Naive thymus-derived CD8-positive, alpha-beta T cell (primary cell): Measurements from ENCODE around the gene ABCB1. TPM values are rescaled to one million over a fixed set of nuclear protein-coding genes. Genes with fewer than 3 reads are reported as not detected.
A peak's percentile ranks its signal among the peaks of the same experiment; 100 is the strongest.

Source experiments
- ATAC-seq, 2 donors: fragments of 150-1000 bp; cut with Tn5 transposase in 1 of 2; sonication (Bioruptor Pico), chemical (Tn5 transposase) in 1 of 2; 1 replicate in 1 of 2; 2 replicates in 1 of 2; pipeline ENCODE4 v1.10.0; 2021; ENCODE audit warnings: mild to moderate bottlenecking in 2 of 2, moderate library complexity in 2 of 2
- POLR2A ChIA-PET: fragments of 350-600 bp; sonication (Branson Sonifier 250); formaldehyde crosslinking; loops from one replicate; lab custom pipeline; 2021; ENCODE audit warnings: antibody characterized with exemption; lab: Charles Lee
- DNase-seq, 10 donors: peaks; one replicate each; pipeline versions ENCODE4 v3.0.0 to v3.0.0-alpha.2; 2020 to 2022
- H3K27ac Mint-ChIP-seq, 10 donors: one replicate each; pipeline ENCODE4 v1.8.0; 2020 to 2022; ENCODE audit warnings: mild to moderate bottlenecking in 10 of 10, mixed read lengths in 10 of 10, moderate library complexity in 4 of 10, inconsistent platforms in 1 of 10
- H3K27me3 Mint-ChIP-seq, 5 donors: one replicate each; pipeline ENCODE4 v1.8.0; 2021 to 2022; ENCODE audit warnings: mixed read lengths in 5 of 5
- H3K36me3 Mint-ChIP-seq, 3 donors: one replicate each; pipeline ENCODE4 v1.8.0; 2020 to 2022; ENCODE audit warnings: mixed read lengths in 3 of 3, mild to moderate bottlenecking in 2 of 3, inconsistent platforms in 1 of 3
- H3K4me1 Mint-ChIP-seq, 4 donors: one replicate each; pipeline ENCODE4 v1.8.0; 2021 to 2022; ENCODE audit warnings: mixed read lengths in 4 of 4
- H3K4me3 Mint-ChIP-seq, 10 donors: one replicate each; pipeline ENCODE4 v1.8.0; 2020 to 2022; ENCODE audit warnings: mild to moderate bottlenecking in 10 of 10, mixed read lengths in 10 of 10, moderate library complexity in 6 of 10, inconsistent platforms in 1 of 10
- H3K9me3 Mint-ChIP-seq, 9 donors: one replicate each; pipeline ENCODE4 v1.8.0; 2020 to 2022; ENCODE audit warnings: mixed read lengths in 9 of 9, mild to moderate bottlenecking in 3 of 9, inconsistent platforms in 1 of 9, moderate library complexity in 1 of 9
- polyA plus RNA-seq, 3 donors: library from polyadenylated mRNA; unstranded; fragments of 300-500 nt; fragmentation: Illumina TruSeq; gene quantifications; one replicate each; pipeline ENCODE4 v1.2.3, GENCODE V29; 2021
- total RNA-seq, 8 experiments: library from RNA in 2 of 8; stranded (reverse) in 2 of 8; gene quantifications; one replicate each; pipeline ENCODE4 v1.2.3 and lab custom pipeline; 2021 to 2026

Gene ABCB1
- total RNA-seq (10 to 100 TPM; 56.3 to 58.7 TPM), polyA plus RNA-seq (10 to 100 TPM; 25.3 to 34.7 (median 31.7) TPM), total RNA-seq (lab: John Stamatoyannopoulos, UW) (45.8 to 187 (median 82.2) reads per million in 6 experiments)

DNA sequence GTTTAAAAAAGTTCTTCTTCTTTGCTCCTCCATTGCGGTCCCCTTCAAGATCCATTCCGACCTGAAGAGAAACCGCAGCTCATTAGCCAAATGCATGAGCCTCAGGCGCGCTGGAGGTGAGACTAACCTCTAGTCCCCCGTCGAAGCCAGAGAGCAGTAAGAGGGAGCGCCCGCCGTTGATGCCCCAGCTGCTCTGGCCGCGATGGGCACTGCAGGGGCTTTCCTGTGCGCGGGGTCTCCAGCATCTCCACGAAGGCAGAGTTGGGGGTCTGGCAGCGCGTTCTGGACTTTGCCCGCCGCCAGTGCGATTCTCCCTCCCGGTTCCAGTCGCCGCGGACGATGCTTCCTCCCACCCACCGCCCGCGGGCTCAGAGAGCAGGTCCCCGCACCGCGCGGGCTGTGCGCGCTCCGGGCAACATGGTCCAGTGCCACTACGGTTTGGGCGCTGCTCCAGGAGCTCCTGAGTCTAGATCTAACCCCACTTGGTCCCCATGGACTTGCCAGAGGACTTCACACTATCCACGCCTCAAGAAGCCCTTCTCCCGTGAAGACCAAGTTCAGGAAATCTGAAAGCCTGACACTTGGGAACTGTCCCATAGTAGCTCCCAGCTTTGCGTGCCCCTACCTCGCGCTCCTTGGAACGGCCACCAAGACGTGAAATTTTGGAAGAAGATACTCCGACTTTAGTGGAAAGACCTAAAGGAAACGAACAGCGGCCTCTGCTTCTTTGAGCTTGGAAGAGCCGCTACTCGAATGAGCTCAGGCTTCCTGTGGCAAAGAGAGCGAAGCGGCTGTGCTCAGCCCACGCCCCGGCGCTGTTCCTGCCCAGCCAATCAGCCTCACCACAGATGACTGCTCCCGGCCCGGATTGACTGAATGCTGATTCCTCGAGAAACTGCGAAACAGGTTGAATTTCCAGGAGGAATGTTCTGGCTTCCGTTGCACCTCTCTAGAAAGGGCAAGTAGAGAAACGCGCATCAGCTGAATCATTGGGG is at the start of gene ABCB1:
TSS of gene ABCB1 (minus strand) at position 755 of the 995 bp plus-strand sequence. CDS start at position 55, 700 bp downstream.
- ATAC-seq = peak; percentile 89 to 90
- H3K4me3 Mint-ChIP-seq = peak within 1 kb of the TSS; percentile 79 to 96 (median 85)
- peaks cover 0 to under 1% (median 0%) of the 10 kb centered on the region in 3 donors for H3K36me3 Mint-ChIP-seq
- POLR2A ChIA-PET = interaction anchor here (0.7 to 4.8 kb wide), 7 partner anchors 9 to 446 kb away, joined by 3 to 30 read pairs (median 4); partner anchors contain the start of genes ADAM22 and RUNDC3B
- peak; percentile 37 to 78 (median 52) for DNase-seq
- H3K27me3 Mint-ChIP-seq = peaks cover 0 to 16% (median 0%) of the 10 kb centered on the region in 5 donors
- peaks cover 11 to 47% (median 34%) of the 10 kb centered on the region in 4 donors for H3K4me1 Mint-ChIP-seq
- no peaks in the 10 kb centered on the region for H3K9me3 Mint-ChIP-seq
- H3K27ac Mint-ChIP-seq = peak within 1 kb of the TSS; percentile 50 to 94 (median 88)

DNA sequence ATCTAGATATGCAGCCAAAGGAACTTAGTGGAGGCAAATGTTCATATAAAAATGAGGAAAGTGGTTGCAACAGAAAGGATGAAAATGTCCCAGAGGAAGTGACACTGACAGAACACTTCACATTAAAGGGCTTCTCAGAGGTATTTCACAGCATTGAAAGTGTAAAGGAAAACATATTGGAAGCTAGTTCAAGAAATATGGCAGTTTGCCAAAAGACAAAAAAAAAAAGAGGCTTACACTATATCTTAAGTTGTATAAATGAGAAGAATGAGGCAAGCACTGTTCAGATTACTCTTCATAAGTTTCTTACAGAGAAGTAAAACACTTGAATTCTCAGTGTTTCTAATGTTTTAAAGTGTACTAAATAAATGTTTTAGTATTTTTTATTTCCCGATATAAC is 47.6 kb upstream of the ABCB1 start:
- DNase-seq (no peak), ATAC-seq (no peak)
- POLR2A ChIA-PET = no interaction called here
- H3K27me3 Mint-ChIP-seq = peaks cover 0 to 5% (median 2%) of the 10 kb centered on the region in 5 donors
- no peaks in the 10 kb centered on the region for H3K36me3 Mint-ChIP-seq
- H3K4me3 Mint-ChIP-seq = no peak overlapping the region
- H3K4me1 Mint-ChIP-seq = no peaks in the 10 kb centered on the region
- peaks cover 0 to 1% (median 0%) of the 10 kb centered on the region in 9 donors for H3K9me3 Mint-ChIP-seq
- no peak overlapping the region for H3K27ac Mint-ChIP-seq

DNA sequence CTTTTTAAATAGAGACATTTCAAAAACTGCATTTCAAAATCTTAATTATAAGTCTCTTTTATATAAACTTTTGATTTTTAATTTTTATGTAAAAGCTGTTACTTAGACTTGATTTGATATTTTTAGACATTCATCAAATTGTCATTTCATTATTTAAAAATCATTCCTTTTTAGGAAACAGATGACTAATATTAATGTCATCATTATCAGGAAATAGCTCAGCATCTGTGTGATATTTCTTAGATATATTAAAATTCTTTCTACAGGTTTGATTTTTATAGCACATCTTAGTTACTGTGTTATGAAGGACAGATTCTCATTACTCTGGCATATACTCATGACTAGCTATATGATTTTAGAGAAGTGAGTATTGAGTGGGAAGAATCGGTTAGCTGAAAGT is 44.8 kb upstream of the ABCB1 start:
- Mint-ChIP-seq H3K9me3 (no peaks in the 10 kb centered on the region), H3K27me3 (peaks cover 0 to 5% (median 2%) of the 10 kb centered on the region in 5 donors), H3K27ac (no peak overlapping the region), H3K4me3 (no peak overlapping the region), H3K36me3 (no peaks in the 10 kb centered on the region), H3K4me1 (no peaks in the 10 kb centered on the region)
- ATAC-seq = no peak
- POLR2A ChIA-PET = no interaction called here
- no peak for DNase-seq

DNA sequence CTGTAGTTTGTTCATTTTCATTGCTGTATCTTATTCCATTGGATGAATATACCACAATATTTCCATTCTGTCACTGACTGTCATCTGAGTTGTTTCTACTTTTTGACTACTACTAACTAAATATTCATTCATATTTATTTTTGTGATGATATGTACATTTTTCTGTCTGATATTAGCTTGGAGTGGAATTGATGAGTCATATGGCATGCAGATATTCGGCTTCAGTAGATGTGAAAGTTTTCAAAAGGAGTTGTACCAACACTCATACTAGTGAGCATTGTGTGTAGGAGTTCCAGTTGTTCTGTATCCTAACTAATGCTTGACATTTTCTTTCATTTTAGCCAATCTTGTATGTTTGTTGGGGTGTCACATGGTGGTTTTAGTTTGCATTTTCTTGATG is 35.2 kb upstream of the ABCB1 start:
- H3K4me3 Mint-ChIP-seq = no peak overlapping the region
- H3K36me3 Mint-ChIP-seq = peaks cover 0 to 13% (median 8%) of the 10 kb centered on the region in 3 donors
- DNase-seq (no peak), ATAC-seq (no peak)
- H3K4me1 Mint-ChIP-seq = no peaks in the 10 kb centered on the region
- no peak overlapping the region for H3K27ac Mint-ChIP-seq
- H3K9me3 Mint-ChIP-seq = peaks cover 0 to 11% (median 4%) of the 10 kb centered on the region in 9 donors
- peaks cover 0 to 6% (median 0%) of the 10 kb centered on the region in 5 donors for H3K27me3 Mint-ChIP-seq
- POLR2A ChIA-PET = interaction anchor here (0.6 kb wide), 1 partner anchor 306 kb away, joined by 3 read pairs; no protein-coding TSS in a partner anchor

DNA sequence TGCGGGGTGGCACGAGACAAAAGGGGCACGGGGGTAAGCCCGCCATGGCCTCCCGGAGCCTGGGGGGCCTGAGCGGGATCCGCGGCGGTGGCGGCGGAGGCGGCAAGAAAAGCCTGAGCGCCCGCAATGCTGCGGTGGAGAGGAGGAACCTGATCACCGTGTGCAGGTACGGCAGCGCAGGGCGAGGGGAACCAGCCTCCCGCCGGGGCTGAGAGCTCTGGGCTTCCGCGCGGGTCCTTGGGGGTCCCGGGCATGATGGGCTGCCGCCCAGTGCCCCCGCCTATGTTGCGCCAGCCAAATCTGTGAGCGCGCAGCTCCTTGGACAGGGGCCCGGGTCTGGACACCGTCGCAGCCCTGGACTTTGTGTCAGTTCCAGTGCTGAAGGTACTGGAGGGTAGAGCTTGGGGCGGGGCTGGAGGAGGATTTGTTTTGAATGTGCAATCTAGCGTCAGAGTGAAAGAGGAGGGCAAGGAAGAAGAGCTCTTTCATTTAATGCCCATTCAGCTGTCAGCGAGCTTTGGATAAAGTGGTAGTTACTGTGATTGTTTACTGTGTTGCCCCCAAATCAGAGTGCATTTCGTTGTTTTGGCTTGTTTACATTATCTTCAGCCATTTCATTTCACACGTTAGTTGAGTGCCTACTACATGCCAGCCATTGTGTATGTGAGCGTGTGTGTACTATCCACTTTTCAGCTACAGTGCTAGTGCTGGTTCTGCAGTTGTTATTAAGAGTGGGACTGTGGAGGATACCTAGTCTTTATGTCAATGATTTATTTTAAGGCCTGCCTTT is 28.3 kb upstream of the ABCB1 start:
- Mint-ChIP-seq H3K4me1 (peaks cover 9 to 13% (median 11%) of the 10 kb centered on the region in 4 donors), H3K36me3 (peaks cover 0 to 1% (median 0%) of the 10 kb centered on the region in 3 donors), H3K9me3 (no peaks in the 10 kb centered on the region), H3K27ac (peak overlapping the region in 9 of 10 donors; percentile 7 to 94 (median 80)), H3K4me3 (peak overlapping the region; percentile 82 to 96 (median 90)), H3K27me3 (peaks cover 0 to 12% (median 0%) of the 10 kb centered on the region in 5 donors)
- ATAC-seq (peak; percentile 35), DNase-seq (peak in 8 of 10 donors; percentile 16 to 66 (median 36))
- POLR2A ChIA-PET = interaction anchor here (0.6 to 3.3 kb wide), 5 partner anchors 29 to 584 kb away, joined by 3 to 30 read pairs (median 3); partner anchors contain the start of genes ABCB1, ADAM22, DBF4 and SLC25A40

DNA sequence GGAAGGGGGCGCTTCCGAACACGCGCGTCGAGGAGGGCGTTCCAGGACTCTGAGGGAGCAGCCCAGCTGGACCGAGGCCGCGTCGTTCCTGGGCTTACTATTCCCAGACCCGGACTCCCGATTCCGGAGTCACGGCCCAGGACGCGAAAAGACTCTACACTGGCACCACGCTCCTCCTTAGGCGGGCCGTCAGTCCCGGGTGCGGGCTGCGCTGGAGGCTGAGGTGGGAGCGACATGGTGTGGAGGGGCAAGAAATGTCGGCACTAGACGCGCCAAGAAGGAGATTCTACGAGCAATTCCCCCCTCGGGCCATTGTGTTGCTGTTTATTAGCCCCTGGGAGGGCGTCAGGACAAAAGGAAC is 26.9 kb upstream of the ABCB1 start:
- DNase-seq (peak in 3 of 10 donors; percentile 2 to 65 (median 8)), ATAC-seq (peak; percentile 33)
- H3K27ac Mint-ChIP-seq = peak overlapping the region in 7 of 10 donors; percentile 20 to 94 (median 74)
- no peaks in the 10 kb centered on the region for H3K36me3 Mint-ChIP-seq
- peaks cover 9 to 13% (median 11%) of the 10 kb centered on the region in 4 donors for H3K4me1 Mint-ChIP-seq
- peaks cover 0 to 9% (median 0%) of the 10 kb centered on the region in 5 donors for H3K27me3 Mint-ChIP-seq
- H3K9me3 Mint-ChIP-seq = no peaks in the 10 kb centered on the region
- POLR2A ChIA-PET = interaction anchor here (0.7 to 3.3 kb wide), 3 partner anchors 15 to 282 kb away, joined by 3 to 30 read pairs (median 7); partner anchors contain the start of genes ABCB1 and CROT
- peak overlapping the region; percentile 82 to 96 (median 90) for H3K4me3 Mint-ChIP-seq

DNA sequence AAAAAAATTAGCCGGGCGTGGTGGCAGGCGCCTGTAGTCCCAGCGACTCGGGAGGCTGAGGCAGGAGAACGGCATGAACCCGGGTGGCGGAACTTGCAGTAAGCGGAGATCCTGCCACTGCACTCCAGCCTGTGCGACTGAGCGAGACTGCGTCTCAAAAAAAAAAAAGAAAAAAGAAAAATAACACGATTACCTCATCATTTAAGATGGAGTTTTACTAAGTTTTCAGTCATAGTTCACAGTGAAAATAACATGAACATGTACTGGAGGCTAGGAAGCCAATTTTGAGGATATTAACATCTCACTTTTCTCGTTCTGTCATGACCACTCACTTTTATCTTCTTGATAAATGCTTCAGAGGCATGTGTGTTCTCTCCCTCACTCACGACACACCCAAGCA is 24.4 kb upstream of the ABCB1 start:
- ATAC-seq = no peak
- Mint-ChIP-seq H3K4me3 (no peak overlapping the region), H3K27ac (no peak overlapping the region), H3K36me3 (no peaks in the 10 kb centered on the region), H3K4me1 (peaks cover 9 to 13% (median 11%) of the 10 kb centered on the region in 4 donors), H3K9me3 (no peaks in the 10 kb centered on the region), H3K27me3 (peaks cover 0 to 14% (median 0%) of the 10 kb centered on the region in 5 donors)
- POLR2A ChIA-PET = no interaction called here
- no peak for DNase-seq

DNA sequence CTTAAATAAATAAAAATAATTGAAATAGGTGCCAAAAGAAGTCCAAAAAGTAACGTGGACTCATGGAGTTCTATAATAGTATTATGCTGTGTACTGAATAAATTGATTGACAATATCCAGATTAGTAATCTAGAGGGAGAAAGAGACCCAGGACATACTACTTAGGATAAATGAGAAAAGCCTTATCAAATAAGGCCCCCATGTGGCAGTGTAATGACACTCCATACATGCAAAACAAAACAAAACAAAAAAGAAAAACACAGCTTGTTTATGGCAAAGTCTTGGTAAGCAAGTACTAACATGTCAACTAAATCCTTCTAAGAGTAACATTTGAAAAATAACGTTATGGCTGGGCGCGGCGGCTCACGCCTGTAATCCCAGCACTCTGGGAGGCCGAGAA is 23.9 kb upstream of the ABCB1 start:
- POLR2A ChIA-PET = no interaction called here
- Mint-ChIP-seq H3K4me3 (no peak overlapping the region), H3K36me3 (no peaks in the 10 kb centered on the region), H3K4me1 (peaks cover 9 to 13% (median 11%) of the 10 kb centered on the region in 4 donors), H3K27me3 (peaks cover 0 to 16% (median 0%) of the 10 kb centered on the region in 5 donors), H3K27ac (no peak overlapping the region), H3K9me3 (no peaks in the 10 kb centered on the region)
- ATAC-seq = no peak
- no peak for DNase-seq

DNA sequence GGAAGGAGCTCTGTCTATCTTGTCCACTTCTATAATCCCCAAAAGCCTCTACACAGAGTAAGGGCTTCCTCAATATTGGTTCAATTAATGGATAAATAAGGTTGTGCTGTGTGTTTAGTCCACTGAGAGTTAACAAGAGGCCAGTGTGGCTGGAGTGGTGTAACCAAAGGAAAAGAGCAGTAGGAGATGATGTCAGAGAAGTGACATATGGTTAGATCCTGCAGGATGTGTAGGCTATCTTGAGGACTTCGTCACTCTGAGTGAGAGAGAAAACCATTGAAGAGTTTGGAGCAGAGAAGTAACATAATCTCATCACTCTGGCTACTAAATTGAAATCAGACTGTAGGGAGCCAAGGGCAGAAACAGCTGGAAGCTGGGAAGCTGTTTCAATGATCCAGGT is 14.5 kb upstream of the ABCB1 start:
- ATAC-seq = no peak
- H3K27me3 Mint-ChIP-seq = peaks cover 8 to 25% (median 14%) of the 10 kb centered on the region in 5 donors
- H3K4me3 Mint-ChIP-seq = no peak overlapping the region
- H3K9me3 Mint-ChIP-seq = peaks cover 0 to 3% (median 0%) of the 10 kb centered on the region in 9 donors
- H3K27ac Mint-ChIP-seq = no peak overlapping the region
- POLR2A ChIA-PET = no interaction called here
- no peak for DNase-seq
- peaks cover 0 to 3% (median 0%) of the 10 kb centered on the region in 4 donors for H3K4me1 Mint-ChIP-seq
- no peaks in the 10 kb centered on the region for H3K36me3 Mint-ChIP-seq

DNA sequence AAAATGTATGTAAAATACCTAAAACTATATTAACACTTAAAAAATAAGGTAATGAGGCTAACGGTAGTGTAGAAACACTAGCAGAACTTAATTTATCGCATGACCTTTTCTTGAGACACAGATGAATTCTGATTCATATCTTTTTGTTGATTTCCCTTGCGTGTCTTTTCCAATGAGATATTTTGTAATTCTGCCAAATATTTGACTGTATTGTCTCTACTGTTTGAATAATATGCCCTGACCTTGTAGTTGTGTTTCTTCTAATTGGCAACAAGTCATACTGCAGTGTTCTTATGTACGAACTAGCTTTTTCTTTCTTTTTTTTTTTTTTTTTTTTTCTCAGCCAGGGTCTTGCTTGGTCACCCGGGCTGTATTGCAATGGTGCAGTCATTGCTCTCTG is 9.2 kb upstream of the ABCB1 start:
- POLR2A ChIA-PET = interaction anchor here (0.7 to 1.2 kb wide), 2 partner anchors 10 to 276 kb away, joined by 4 to 6 read pairs; no protein-coding TSS in a partner anchor
- DNase-seq (no peak), ATAC-seq (no peak)
- H3K27ac Mint-ChIP-seq = no peak overlapping the region
- H3K9me3 Mint-ChIP-seq = no peaks in the 10 kb centered on the region
- peaks cover 4 to 14% (median 8%) of the 10 kb centered on the region in 5 donors for H3K27me3 Mint-ChIP-seq
- no peak overlapping the region for H3K4me3 Mint-ChIP-seq
- H3K4me1 Mint-ChIP-seq = peaks cover 0 to 3% (median 0%) of the 10 kb centered on the region in 4 donors
- no peaks in the 10 kb centered on the region for H3K36me3 Mint-ChIP-seq

DNA sequence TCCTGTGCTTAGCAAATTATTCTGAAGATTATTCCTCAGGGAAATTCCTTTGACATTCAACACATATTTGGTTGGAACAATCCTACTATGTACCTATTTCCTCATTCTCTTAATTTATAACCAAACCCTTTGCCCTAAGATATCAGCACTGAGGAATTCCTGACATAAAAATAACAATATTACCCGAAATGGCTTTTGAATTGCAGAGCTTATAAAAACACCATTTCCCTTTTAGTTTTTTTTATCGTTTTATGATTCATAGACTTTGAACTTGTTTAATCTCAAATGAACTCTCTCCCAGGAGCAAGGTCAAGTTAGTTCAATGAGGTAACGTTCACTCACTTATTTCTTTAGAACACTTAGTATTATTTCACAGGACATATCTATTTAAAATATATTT is 7.7 kb upstream of the ABCB1 start:
- no peak overlapping the region for H3K27ac Mint-ChIP-seq
- ATAC-seq (no peak), DNase-seq (no peak)
- no peaks in the 10 kb centered on the region for H3K36me3 Mint-ChIP-seq
- POLR2A ChIA-PET = no interaction called here
- H3K9me3 Mint-ChIP-seq = no peaks in the 10 kb centered on the region
- H3K4me3 Mint-ChIP-seq = no peak overlapping the region
- peaks cover 2 to 12% (median 4%) of the 10 kb centered on the region in 5 donors for H3K27me3 Mint-ChIP-seq
- peaks cover 0 to 3% (median 0%) of the 10 kb centered on the region in 4 donors for H3K4me1 Mint-ChIP-seq

DNA sequence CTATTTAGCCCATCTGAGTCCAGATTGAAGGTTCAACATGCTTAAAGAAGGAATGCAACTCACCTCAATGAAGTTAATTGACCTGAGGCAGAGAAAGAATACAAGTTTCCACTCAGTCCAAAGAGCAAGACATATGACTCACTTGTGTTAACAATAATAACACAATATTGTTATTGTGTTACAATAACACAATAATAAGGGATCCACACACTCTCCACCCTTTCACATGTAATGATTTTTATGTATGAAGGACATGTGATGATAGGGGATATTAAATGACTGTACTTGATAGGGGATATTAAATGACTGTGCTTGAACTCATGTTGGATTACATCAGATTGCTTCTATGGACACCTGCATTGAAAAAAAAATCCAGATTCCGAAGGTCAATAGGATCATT is 3.6 kb upstream of the ABCB1 start:
- POLR2A ChIA-PET = no interaction called here
- Mint-ChIP-seq H3K36me3 (no peaks in the 10 kb centered on the region), H3K9me3 (no peaks in the 10 kb centered on the region), H3K27me3 (peaks cover 0 to 18% (median 2%) of the 10 kb centered on the region in 5 donors), H3K27ac (no peak overlapping the region), H3K4me3 (no peak overlapping the region), H3K4me1 (peaks cover 2 to 18% (median 10%) of the 10 kb centered on the region in 4 donors)
- DNase-seq (no peak), ATAC-seq (no peak)
